H1 (cell line): ENCODE data around the gene NT5E. TPM values are rescaled to one million over a fixed set of nuclear protein-coding genes. Genes with fewer than 3 reads are reported as not detected.

Experiments used
- CTCF ChIA-PET: fragments of 300-600 bp; sonication (Branson Sonifier 250); formaldehyde crosslinking; loops from one replicate; lab custom pipeline; 2021; ENCODE audit not compliant: partially characterized antibody; lab: Charles Lee
- POLR2A ChIA-PET: fragments of 300-600 bp; sonication (Branson Sonifier 250); formaldehyde crosslinking; loops from one replicate; lab custom pipeline; 2021; ENCODE audit warnings: inconsistent platforms; ENCODE audit not compliant: partially characterized antibody; lab: Charles Lee
- DNase-seq, 2 experiments: peaks; one replicate each; pipeline versions ENCODE4 v3.0.0 to v3.0.0-alpha.2; 2010 to 2022; ENCODE audit warnings: low spot score in 2 of 2, low read depth in 1 of 2, mixed read lengths in 1 of 2
- FAIRE-seq: peaks from 2 replicates; lab custom pipeline; 2011; peaks lifted over from hg19 to GRCh38; lab: Jason Lieb, UNC
- H2AFZ ChIP-seq: 2 replicates; pipeline ENCODE4 v1.8.1; 2012; ENCODE audit warnings: low read length, inconsistent platforms
- H2AK5ac ChIP-seq: 2 replicates; pipeline ENCODE4 v1.6.1; 2013; ENCODE audit warnings: low read depth, low read length
- H2BK120ac ChIP-seq: replicated peaks from 2 replicates; pipeline ENCODE3; 2013; ENCODE audit warnings: low read depth, low read length, inconsistent platforms
- H2BK12ac ChIP-seq: 2 replicates; pipeline ENCODE4 v1.6.1; 2013; ENCODE audit warnings: low read depth, low read length
- H2BK15ac ChIP-seq: 2 replicates; pipeline ENCODE4 v1.6.1; 2013; ENCODE audit warnings: low read length
- H2BK20ac ChIP-seq: 2 replicates; pipeline ENCODE4 v1.6.1; 2013; ENCODE audit warnings: low read length
- H2BK5ac ChIP-seq: 2 replicates; pipeline ENCODE4 v1.6.1; 2013; ENCODE audit warnings: low read depth, low read length
- H3K14ac ChIP-seq: 2 replicates; pipeline ENCODE4 v1.6.1; 2013; ENCODE audit warnings: inconsistent platforms; ENCODE audit not compliant: insufficient read length
- H3K18ac ChIP-seq: 2 replicates; pipeline ENCODE4 v1.6.1; 2013; ENCODE audit warnings: low read length; ENCODE audit errors: extremely low read depth
- H3K23ac ChIP-seq: 2 replicates; pipeline ENCODE4 v1.6.1; 2013; ENCODE audit warnings: inconsistent platforms; ENCODE audit not compliant: insufficient read length
- H3K23me2 ChIP-seq: 2 replicates; pipeline ENCODE4 v1.6.1; 2013; ENCODE audit warnings: low read depth, low read length
- H3K27ac ChIP-seq: 2 replicates; pipeline ENCODE4 v1.6.1; 2011; ENCODE audit warnings: low read depth, low read length, inconsistent platforms
- H3K27me3 ChIP-seq, 4 experiments: replicated peaks in 1 of 4; 1 replicate in 1 of 4; 2 replicates in 3 of 4; pipeline versions ENCODE4 v1.6.1 to v1.8.1; 2011 to 2013; ENCODE audit warnings: low read length in 3 of 4, mild to moderate bottlenecking in 3 of 4, inconsistent platforms in 2 of 4, mixed read lengths in 2 of 4, moderate library complexity in 1 of 4; ENCODE audit not compliant: control insufficient read depth in 3 of 4, insufficient read depth in 3 of 4; ENCODE audit errors: extremely low read depth in 1 of 4
- H3K36me3 ChIP-seq, 4 experiments: 2 replicates each; pipeline versions ENCODE4 v1.6.1 to v1.8.1; 2011 to 2013; ENCODE audit warnings: mild to moderate bottlenecking in 4 of 4, low read length in 3 of 4, moderate library complexity in 2 of 4, control low read depth in 1 of 4, inconsistent platforms in 1 of 4; ENCODE audit not compliant: insufficient read depth in 4 of 4, control insufficient read depth in 2 of 4
- H3K4ac ChIP-seq: replicated peaks from 2 replicates; pipeline ENCODE3; 2013; ENCODE audit warnings: low read length, low read depth, mixed read lengths, inconsistent platforms; ENCODE audit not compliant: insufficient read length
- H3K4me1 ChIP-seq, 4 experiments: replicated peaks in 1 of 4; 1 replicate in 1 of 4; 2 replicates in 3 of 4; pipeline versions ENCODE4 v1.6.1 to v1.8.1; 2011 to 2013; ENCODE audit warnings: low read length in 3 of 4, inconsistent platforms in 2 of 4, mixed read lengths in 1 of 4; ENCODE audit not compliant: insufficient read depth in 4 of 4, control insufficient read depth in 3 of 4
- H3K4me2 ChIP-seq, 2 experiments: 2 replicates each; pipeline versions ENCODE4 v1.6.1 to v1.8.1; 2011 to 2013; ENCODE audit warnings: low read depth in 2 of 2, low read length in 2 of 2, control low read depth in 1 of 2, inconsistent platforms in 1 of 2, mild to moderate bottlenecking in 1 of 2; ENCODE audit not compliant: insufficient read depth in 1 of 2
- H3K4me3 ChIP-seq, 4 experiments: fragments of 200-600, 300-600 bp in 1 of 4; sonication (generic), shearing (Covaris generic), sonication (Bioruptor Twin) in 1 of 4; 2 replicates each; pipeline versions ENCODE4 v1.5.1 to v1.8.1; 2011 to 2016; ENCODE audit warnings: low read length in 4 of 4, low read depth in 3 of 4, control low read depth in 2 of 4, inconsistent platforms in 2 of 4, mild to moderate bottlenecking in 2 of 4, mixed read lengths in 1 of 4, moderate library complexity in 1 of 4; ENCODE audit not compliant: insufficient read depth in 2 of 4; ENCODE audit errors: extremely low read depth in 1 of 4
- H3K56ac ChIP-seq: replicated peaks from 2 replicates; pipeline ENCODE3; 2013; ENCODE audit warnings: low read depth, mild to moderate bottlenecking, mixed read lengths, low read length, inconsistent platforms; ENCODE audit not compliant: insufficient read length
- H3K79me1 ChIP-seq: 2 replicates; pipeline ENCODE4 v1.6.1; 2013; ENCODE audit warnings: low read depth, low read length, control low read depth
- H3K79me2 ChIP-seq, 2 experiments: 2 replicates each; pipeline versions ENCODE4 v1.6.1 to v1.8.1; 2012 to 2013; ENCODE audit warnings: low read length in 2 of 2, mild to moderate bottlenecking in 2 of 2, inconsistent platforms in 1 of 2; ENCODE audit not compliant: insufficient read depth in 2 of 2, control insufficient read depth in 1 of 2
- H3K9ac ChIP-seq, 4 experiments: replicated peaks in 1 of 4; 1 replicate in 1 of 4; 2 replicates in 3 of 4; pipeline versions ENCODE4 v1.6.1 to v1.8.1; 2011 to 2013; ENCODE audit warnings: low read depth in 3 of 4, low read length in 3 of 4, control low read depth in 2 of 4, mild to moderate bottlenecking in 2 of 4, moderate library complexity in 2 of 4, inconsistent platforms in 1 of 4; ENCODE audit errors: extremely low read depth in 1 of 4
- H3K9me3 ChIP-seq, 2 experiments: 2 replicates each; pipeline versions ENCODE4 v1.6.1 to v1.8.1; 2012 to 2013; ENCODE audit warnings: mild to moderate bottlenecking in 2 of 2, moderate library complexity in 2 of 2, control low read depth in 1 of 2, inconsistent platforms in 1 of 2, low read depth in 1 of 2, low read length in 1 of 2, mixed read lengths in 1 of 2; ENCODE audit not compliant: insufficient read depth in 2 of 2
- H4K20me1 ChIP-seq, 2 experiments: replicated peaks in 1 of 2; 2 replicates each; pipeline versions ENCODE3 to v1.8.1; 2011 to 2013; ENCODE audit warnings: inconsistent platforms in 2 of 2, low read length in 2 of 2, mild to moderate bottlenecking in 1 of 2; ENCODE audit not compliant: insufficient read depth in 2 of 2, control insufficient read depth in 1 of 2
- H4K5ac ChIP-seq: 2 replicates; pipeline ENCODE4 v1.6.1; 2013; ENCODE audit warnings: low read length, low read depth, mixed read lengths, inconsistent platforms; ENCODE audit not compliant: insufficient read length
- H4K8ac ChIP-seq: 2 replicates; pipeline ENCODE4 v1.8.0; 2013; ENCODE audit warnings: mild to moderate bottlenecking, moderate library complexity, low read length, inconsistent platforms; ENCODE audit not compliant: insufficient read depth; ENCODE audit errors: extremely low read depth
- H4K91ac ChIP-seq: replicated peaks from 2 replicates; pipeline ENCODE3; 2013; ENCODE audit warnings: low read length, mixed read lengths, inconsistent platforms; ENCODE audit not compliant: insufficient read length
- BACH1 ChIP-seq: IDR thresholded peaks from 2 replicates; pipeline ENCODE4 v1.6.1; 2012; ENCODE audit warnings: low read length, improper control_type of control experiment
- BCL11A ChIP-seq, 2 experiments: IDR thresholded peaks; one replicate each; pipeline ENCODE4 v1.6.1; 2011; ENCODE audit warnings: low read depth in 2 of 2, low read length in 2 of 2, mild to moderate bottlenecking in 2 of 2
- CREB1 ChIP-seq: IDR thresholded peaks from 2 replicates; pipeline ENCODE4 v1.6.1; 2012; ENCODE audit warnings: inconsistent platforms
- GTF2F1 ChIP-seq: IDR thresholded peaks from 2 replicates; pipeline ENCODE4 v1.6.1; 2012; ENCODE audit warnings: low read depth, low read length, improper control_type of control experiment, borderline replicate concordance
- HDAC6 ChIP-seq: IDR thresholded peaks from one replicate; pipeline ENCODE4 v1.7.1; 2012; ENCODE audit warnings: low read depth, mild to moderate bottlenecking, inconsistent platforms, low read length, moderate library complexity
- JUN ChIP-seq: IDR thresholded peaks from 2 replicates; pipeline ENCODE4 v1.6.1; 2011; ENCODE audit warnings: low read depth, mild to moderate bottlenecking, improper control_type of control experiment, low read length
- PHF8 ChIP-seq: fragments of 200-600 bp; sonication (generic); conservative IDR thresholded peaks from 2 replicates; pipeline ENCODE4 v1.7.1; 2012; ENCODE audit warnings: low read depth, mild to moderate bottlenecking, inconsistent platforms, low read length, moderate library complexity
- POLR2A ChIP-seq, 2 experiments: IDR thresholded peaks; 1 replicate in 1 of 2; 2 replicates in 1 of 2; pipeline ENCODE4 v1.6.1; 2011; ENCODE audit warnings: low read depth in 2 of 2, low read length in 2 of 2, mild to moderate bottlenecking in 2 of 2; ENCODE audit errors: control extremely low read depth in 1 of 2
- RFX5 ChIP-seq: IDR thresholded peaks from 2 replicates; pipeline ENCODE4 v1.6.1; 2011; ENCODE audit warnings: low read depth, low read length, improper control_type of control experiment, borderline replicate concordance
- SAP30 ChIP-seq: fragments of 300-600 bp; sonication (generic); IDR thresholded peaks from 2 replicates; pipeline ENCODE4 v1.7.1; 2012; ENCODE audit warnings: low read length, moderate library complexity, mild to moderate bottlenecking, inconsistent platforms; ENCODE audit not compliant: insufficient read depth, insufficient replicate concordance
- SIN3A ChIP-seq, 2 experiments: IDR thresholded peaks in 1 of 2; conservative IDR thresholded peaks in 1 of 2; 2 replicates each; pipeline ENCODE4 v1.6.1; 2011 to 2012; ENCODE audit warnings: low read length in 2 of 2, improper control_type of control experiment in 1 of 2, low read depth in 1 of 2, mild to moderate bottlenecking in 1 of 2
- SIX5 ChIP-seq: IDR thresholded peaks from 2 replicates; pipeline ENCODE4 v1.6.1; 2011; ENCODE audit warnings: mild to moderate bottlenecking, low read depth, low read length
- TAF1 ChIP-seq: IDR thresholded peaks from 2 replicates; pipeline ENCODE4 v1.6.1; 2011; ENCODE audit warnings: mild to moderate bottlenecking, low read depth, low read length
- TAF7 ChIP-seq: optimal IDR thresholded peaks from 2 replicates; pipeline ENCODE3; 2011; ENCODE audit warnings: low read depth, mild to moderate bottlenecking, inconsistent platforms, low read length, moderate library complexity, borderline replicate concordance
- TEAD4 ChIP-seq: IDR thresholded peaks from 2 replicates; pipeline ENCODE4 v1.6.1; 2012; ENCODE audit warnings: low read depth, low read length, inconsistent platforms, mixed read lengths
- WGBS, 2 experiments: shearing (Covaris generic) in 1 of 2; methylation state at CpG; one replicate each; pipeline versions ENCODE4 v1.1.6 to v1.1.7; 2013 to 2015; ENCODE audit warnings: low lambda C conversion rate in 2 of 2, mixed read lengths in 2 of 2, inconsistent platforms in 1 of 2, low coverage in 1 of 2, missing lambda C conversion rate in 1 of 2; ENCODE audit not compliant: insufficient replicate concordance in 2 of 2, insufficient coverage in 1 of 2, insufficient read length in 1 of 2; ENCODE audit errors: extremely low coverage in 1 of 2, missing lambda C conversion rate in 1 of 2; 5-methylcytosine and 5-hydroxymethylcytosine counted together
- polyA plus RNA-seq, 7 experiments: library from polyadenylated mRNA; depleted of rRNA in 3 of 7; stranded (reverse) in 5 of 7; unstranded in 2 of 7; fragments of >200 nt in 5 of 7; fragments of 200-250 nt in 2 of 7; gene quantifications; 1 replicate in 5 of 7; 2 replicates in 1 of 7; 4 replicates in 1 of 7; pipeline versions ENCODE4 v1.2.1 to v1.2.3, GENCODE V29; 2011 to 2013; ENCODE audit warnings: missing spikeins in 2 of 7, mixed read lengths in 2 of 7
- total RNA-seq: library from RNA; stranded (reverse); fragmentation: NEBNext Ultra II Directional; extraction: Animal tissue kit (Norgen Biotek cat#: 25700); gene quantifications from 2 replicates; pipeline ENCODE4 v1.2.1, GENCODE V29; 2021

Gene NT5E
- total and polyA plus RNA-seq, 2 of the 8 experiments (the other 6 are each of a cell fraction or from before 2014, with no cell fraction given): 0.74 to 1.5 TPM

GRCh38 chr6:85462673-85463072 is 12.8 kb downstream of the NT5E start:
- ChIA-PET CTCF (interaction anchor here (1.2 to 10.5 kb wide), 5 partner anchors 10 to 108 kb away, joined by 4 to 99 read pairs (median 10); partner anchors contain the start of gene NT5E), POLR2A (interaction anchor here (1.5 kb wide), 1 partner anchor 216 kb away, joined by 6 read pairs; no protein-coding TSS in a partner anchor)
- DNase-seq (no peak), FAIRE-seq (no peak)
- H2BK20ac ChIP-seq: no peak overlapping the region
- no peaks in the 10 kb centered on the region for H3K27me3 ChIP-seq
- no peaks in the 10 kb centered on the region for H3K79me2 ChIP-seq
- no peak overlapping the region for H2BK12ac ChIP-seq
- 46% methylated on average over 2 of the region's 2 CpGs; no CpG with 5 or more reads in 1 of the 2 experiments for WGBS, 2 experiments
- no peaks in the 10 kb centered on the region for H3K23me2 ChIP-seq
- H4K20me1 ChIP-seq: no peaks in the 10 kb centered on the region
- no peak overlapping the region for H2AK5ac ChIP-seq
- H3K18ac ChIP-seq: no peak overlapping the region
- no peaks in the 10 kb centered on the region for H3K9me3 ChIP-seq
- H4K8ac ChIP-seq: no peak overlapping the region
- H4K5ac ChIP-seq: no peak overlapping the region
- no peak overlapping the region for H3K27ac ChIP-seq
- H3K4me2 ChIP-seq: no peak overlapping the region
- H2BK5ac ChIP-seq: no peak overlapping the region
- H3K4me3 ChIP-seq: no peak overlapping the region
- H3K23ac ChIP-seq: no peak overlapping the region
- H2BK15ac ChIP-seq: no peak overlapping the region
- no peak overlapping the region for H3K56ac ChIP-seq
- no peak overlapping the region for H2BK120ac ChIP-seq
- H3K14ac ChIP-seq: no peak overlapping the region
- no peaks in the 10 kb centered on the region for H3K79me1 ChIP-seq
- H3K4ac ChIP-seq: no peak overlapping the region
- no peaks in the 10 kb centered on the region for H3K36me3 ChIP-seq
- H4K91ac ChIP-seq: no peak overlapping the region
- H3K4me1 ChIP-seq: peaks cover 0 to 10% (median 3%) of the 10 kb centered on the region in 4 experiments; a peak in 4 of 7 replicates
- no peak overlapping the region for H2AFZ ChIP-seq
- TF ChIP-seq GTF2F1 (no peak), SIN3A (conservative IDR thresholded peaks at IDR 0.05 in 1 of 2, IDR thresholded peaks at IDR 0.05 in 1 of 2; ENCODE audit: low read depth in 1 of 2, low read length in 2 of 2) (no peak), TEAD4 (no peak), RFX5 (no peak), BACH1 (no peak), TAF1 (no peak), CREB1 (no peak), TAF7 (no peak), PHF8 (no peak), HDAC6 (no peak), SIX5 (no peak), JUN (no peak), BCL11A (IDR thresholded peaks at IDR 0.05; ENCODE audit: low read depth in 2 of 2, low read length in 2 of 2) (no peak), POLR2A (IDR thresholded peaks at IDR 0.05; ENCODE audit: control extremely low read depth in 1 of 2, low read depth in 2 of 2, low read length in 2 of 2) (no peak), SAP30 (no peak)
- no peak overlapping the region for H3K9ac ChIP-seq
